Measurements from ENCODE around the gene CDH24. TPM values are rescaled to one million over a fixed set of nuclear protein-coding genes. Genes with fewer than 3 reads are reported as not detected.

CDH24 gene
- total and polyA plus RNA-seq, 2 of the 13 experiments (the other 11 are each of a cell fraction or from before 2014, with no cell fraction given), result 0.69 to 0.99 TPM

DNA sequence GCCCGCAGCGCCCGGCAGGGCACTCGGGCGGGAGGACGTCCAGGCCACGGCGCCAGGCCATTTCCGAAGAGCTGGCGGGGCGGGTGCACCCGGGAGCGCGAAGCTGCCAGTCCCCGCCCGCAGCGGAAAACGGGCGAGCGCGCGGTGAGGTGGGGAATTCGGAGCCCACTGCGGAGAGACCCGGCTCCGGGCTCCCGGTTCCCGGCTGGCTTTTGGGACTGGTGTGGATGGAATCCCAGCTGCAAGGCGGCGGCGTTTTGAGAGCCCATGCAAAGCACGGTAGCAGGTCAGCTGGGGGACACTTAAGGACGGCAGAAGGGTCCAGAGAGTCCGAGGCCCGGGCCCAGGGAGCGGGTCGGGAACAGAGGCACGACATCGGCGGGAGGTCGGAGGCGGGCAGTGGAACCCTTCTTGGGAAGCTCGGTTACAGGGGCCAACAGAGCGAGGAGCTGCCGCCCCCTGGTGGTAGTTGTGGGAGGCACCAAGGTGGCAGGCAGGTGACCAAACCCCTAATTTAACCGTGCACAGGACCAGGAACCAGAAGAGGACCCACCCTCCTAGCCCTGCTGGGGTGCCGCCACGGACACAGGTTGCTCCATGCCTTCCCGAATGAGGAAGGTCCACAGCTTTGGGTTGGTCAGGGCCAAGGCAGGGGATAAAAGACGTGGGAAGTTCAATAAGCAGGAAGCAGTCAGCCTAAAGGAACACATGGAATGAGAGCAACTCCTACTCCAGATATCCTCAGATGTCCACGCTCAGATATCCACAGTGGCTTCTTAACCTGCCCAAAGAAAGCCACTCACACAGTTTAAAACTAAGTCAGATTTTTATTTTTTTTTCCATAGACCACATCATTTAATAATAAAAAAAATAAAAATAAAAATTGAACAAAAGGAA is 685 bp upstream of the CDH24 start (continued):
- TF ChIP-seq, protein P1, sequence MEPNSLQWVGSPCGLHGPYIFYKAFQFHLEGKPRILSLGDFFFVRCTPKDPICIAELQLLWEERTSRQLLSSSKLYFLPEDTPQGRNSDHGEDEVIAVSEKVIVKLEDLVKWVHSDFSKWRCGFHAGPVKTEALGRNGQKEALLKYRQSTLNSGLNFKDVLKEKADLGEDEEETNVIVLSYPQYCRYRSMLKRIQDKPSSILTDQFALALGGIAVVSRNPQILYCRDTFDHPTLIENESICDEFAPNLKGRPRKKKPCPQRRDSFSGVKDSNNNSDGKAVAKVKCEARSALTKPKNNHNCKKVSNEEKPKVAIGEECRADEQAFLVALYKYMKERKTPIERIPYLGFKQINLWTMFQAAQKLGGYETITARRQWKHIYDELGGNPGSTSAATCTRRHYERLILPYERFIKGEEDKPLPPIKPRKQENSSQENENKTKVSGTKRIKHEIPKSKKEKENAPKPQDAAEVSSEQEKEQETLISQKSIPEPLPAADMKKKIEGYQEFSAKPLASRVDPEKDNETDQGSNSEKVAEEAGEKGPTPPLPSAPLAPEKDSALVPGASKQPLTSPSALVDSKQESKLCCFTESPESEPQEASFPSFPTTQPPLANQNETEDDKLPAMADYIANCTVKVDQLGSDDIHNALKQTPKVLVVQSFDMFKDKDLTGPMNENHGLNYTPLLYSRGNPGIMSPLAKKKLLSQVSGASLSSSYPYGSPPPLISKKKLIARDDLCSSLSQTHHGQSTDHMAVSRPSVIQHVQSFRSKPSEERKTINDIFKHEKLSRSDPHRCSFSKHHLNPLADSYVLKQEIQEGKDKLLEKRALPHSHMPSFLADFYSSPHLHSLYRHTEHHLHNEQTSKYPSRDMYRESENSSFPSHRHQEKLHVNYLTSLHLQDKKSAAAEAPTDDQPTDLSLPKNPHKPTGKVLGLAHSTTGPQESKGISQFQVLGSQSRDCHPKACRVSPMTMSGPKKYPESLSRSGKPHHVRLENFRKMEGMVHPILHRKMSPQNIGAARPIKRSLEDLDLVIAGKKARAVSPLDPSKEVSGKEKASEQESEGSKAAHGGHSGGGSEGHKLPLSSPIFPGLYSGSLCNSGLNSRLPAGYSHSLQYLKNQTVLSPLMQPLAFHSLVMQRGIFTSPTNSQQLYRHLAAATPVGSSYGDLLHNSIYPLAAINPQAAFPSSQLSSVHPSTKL (CRISPR knock-in tag; IDR thresholded peaks at IDR 0.05), result peak; percentile 72
- TF ChIP-seq, protein P2, sequence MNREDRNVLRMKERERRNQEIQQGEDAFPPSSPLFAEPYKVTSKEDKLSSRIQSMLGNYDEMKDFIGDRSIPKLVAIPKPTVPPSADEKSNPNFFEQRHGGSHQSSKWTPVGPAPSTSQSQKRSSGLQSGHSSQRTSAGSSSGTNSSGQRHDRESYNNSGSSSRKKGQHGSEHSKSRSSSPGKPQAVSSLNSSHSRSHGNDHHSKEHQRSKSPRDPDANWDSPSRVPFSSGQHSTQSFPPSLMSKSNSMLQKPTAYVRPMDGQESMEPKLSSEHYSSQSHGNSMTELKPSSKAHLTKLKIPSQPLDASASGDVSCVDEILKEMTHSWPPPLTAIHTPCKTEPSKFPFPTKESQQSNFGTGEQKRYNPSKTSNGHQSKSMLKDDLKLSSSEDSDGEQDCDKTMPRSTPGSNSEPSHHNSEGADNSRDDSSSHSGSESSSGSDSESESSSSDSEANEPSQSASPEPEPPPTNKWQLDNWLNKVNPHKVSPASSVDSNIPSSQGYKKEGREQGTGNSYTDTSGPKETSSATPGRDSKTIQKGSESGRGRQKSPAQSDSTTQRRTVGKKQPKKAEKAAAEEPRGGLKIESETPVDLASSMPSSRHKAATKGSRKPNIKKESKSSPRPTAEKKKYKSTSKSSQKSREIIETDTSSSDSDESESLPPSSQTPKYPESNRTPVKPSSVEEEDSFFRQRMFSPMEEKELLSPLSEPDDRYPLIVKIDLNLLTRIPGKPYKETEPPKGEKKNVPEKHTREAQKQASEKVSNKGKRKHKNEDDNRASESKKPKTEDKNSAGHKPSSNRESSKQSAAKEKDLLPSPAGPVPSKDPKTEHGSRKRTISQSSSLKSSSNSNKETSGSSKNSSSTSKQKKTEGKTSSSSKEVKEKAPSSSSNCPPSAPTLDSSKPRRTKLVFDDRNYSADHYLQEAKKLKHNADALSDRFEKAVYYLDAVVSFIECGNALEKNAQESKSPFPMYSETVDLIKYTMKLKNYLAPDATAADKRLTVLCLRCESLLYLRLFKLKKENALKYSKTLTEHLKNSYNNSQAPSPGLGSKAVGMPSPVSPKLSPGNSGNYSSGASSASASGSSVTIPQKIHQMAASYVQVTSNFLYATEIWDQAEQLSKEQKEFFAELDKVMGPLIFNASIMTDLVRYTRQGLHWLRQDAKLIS (CRISPR knock-in tag; IDR thresholded peaks at IDR 0.05), result peak; percentile 74; the same call in 1 of the 2 replicates
- TF ChIP-seq, protein P3, sequence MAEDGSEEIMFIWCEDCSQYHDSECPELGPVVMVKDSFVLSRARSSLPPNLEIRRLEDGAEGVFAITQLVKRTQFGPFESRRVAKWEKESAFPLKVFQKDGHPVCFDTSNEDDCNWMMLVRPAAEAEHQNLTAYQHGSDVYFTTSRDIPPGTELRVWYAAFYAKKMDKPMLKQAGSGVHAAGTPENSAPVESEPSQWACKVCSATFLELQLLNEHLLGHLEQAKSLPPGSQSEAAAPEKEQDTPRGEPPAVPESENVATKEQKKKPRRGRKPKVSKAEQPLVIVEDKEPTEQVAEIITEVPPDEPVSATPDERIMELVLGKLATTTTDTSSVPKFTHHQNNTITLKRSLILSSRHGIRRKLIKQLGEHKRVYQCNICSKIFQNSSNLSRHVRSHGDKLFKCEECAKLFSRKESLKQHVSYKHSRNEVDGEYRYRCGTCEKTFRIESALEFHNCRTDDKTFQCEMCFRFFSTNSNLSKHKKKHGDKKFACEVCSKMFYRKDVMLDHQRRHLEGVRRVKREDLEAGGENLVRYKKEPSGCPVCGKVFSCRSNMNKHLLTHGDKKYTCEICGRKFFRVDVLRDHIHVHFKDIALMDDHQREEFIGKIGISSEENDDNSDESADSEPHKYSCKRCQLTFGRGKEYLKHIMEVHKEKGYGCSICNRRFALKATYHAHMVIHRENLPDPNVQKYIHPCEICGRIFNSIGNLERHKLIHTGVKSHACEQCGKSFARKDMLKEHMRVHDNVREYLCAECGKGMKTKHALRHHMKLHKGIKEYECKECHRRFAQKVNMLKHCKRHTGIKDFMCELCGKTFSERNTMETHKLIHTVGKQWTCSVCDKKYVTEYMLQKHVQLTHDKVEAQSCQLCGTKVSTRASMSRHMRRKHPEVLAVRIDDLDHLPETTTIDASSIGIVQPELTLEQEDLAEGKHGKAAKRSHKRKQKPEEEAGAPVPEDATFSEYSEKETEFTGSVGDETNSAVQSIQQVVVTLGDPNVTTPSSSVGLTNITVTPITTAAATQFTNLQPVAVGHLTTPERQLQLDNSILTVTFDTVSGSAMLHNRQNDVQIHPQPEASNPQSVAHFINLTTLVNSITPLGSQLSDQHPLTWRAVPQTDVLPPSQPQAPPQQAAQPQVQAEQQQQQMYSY (CRISPR knock-in tag; IDR thresholded peaks at IDR 0.05), result peak; percentile 73; the same call in 1 of the 2 replicates
- TF ChIP-seq, protein P4, sequence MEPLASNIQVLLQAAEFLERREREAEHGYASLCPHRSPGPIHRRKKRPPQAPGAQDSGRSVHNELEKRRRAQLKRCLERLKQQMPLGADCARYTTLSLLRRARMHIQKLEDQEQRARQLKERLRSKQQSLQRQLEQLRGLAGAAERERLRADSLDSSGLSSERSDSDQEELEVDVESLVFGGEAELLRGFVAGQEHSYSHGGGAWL (CRISPR knock-in tag; IDR thresholded peaks at IDR 0.05), result peak; percentile 89
- TF ChIP-seq ZNF138 (CRISPR knock-in tag; IDR thresholded peaks at IDR 0.05; ENCODE audit: low read depth) (no peak; the same call in 1 of the 2 replicates), KDM1A (CRISPR knock-in tag; IDR thresholded peaks at IDR 0.05) (peak; percentile 54; the same call in 1 of the 2 replicates), BRD4 (CRISPR knock-in tag; IDR thresholded peaks at IDR 0.05) (peak; percentile 65; the same call in 1 of the 2 replicates), ZNF354B (CRISPR knock-in tag; IDR thresholded peaks at IDR 0.05) (0 out of 2 replicates have a peak, but pooled peaks have one; percentile 28), ZNF501 (CRISPR knock-in tag; IDR thresholded peaks at IDR 0.05) (peak; percentile 98), NR3C1 (CRISPR knock-in tag; IDR thresholded peaks at IDR 0.05) (no peak), ZNF260 (CRISPR knock-in tag; IDR thresholded peaks at IDR 0.05; ENCODE audit: borderline replicate concordance, low read depth) (no peak), NFYC (CRISPR knock-in tag; IDR thresholded peaks at IDR 0.05) (peak; percentile 34; the same call in 1 of the 2 replicates), SAFB2 (CRISPR knock-in tag; IDR thresholded peaks at IDR 0.05; ENCODE audit: borderline replicate concordance, low read depth) (no peak)
